Muscle of leg (tissue), 11 donors: ENCODE measurements around the gene OR7D4. TPM values are rescaled to one million over a fixed set of nuclear protein-coding genes. Genes with fewer than 3 reads are reported as not detected.

Source experiments
- DNase-seq: peaks from one replicate; pipeline ENCODE4 v3.0.0; 2013
- H3K27ac ChIP-seq: one replicate; pipeline ENCODE4 v1.5.1; 2013; ENCODE audit warnings: mild to moderate bottlenecking, low read length, control low read depth
- H3K27me3 ChIP-seq: one replicate; pipeline ENCODE4 v1.6.1; 2013; ENCODE audit warnings: low read length; ENCODE audit not compliant: control insufficient read depth, insufficient read depth
- H3K36me3 ChIP-seq: one replicate; pipeline ENCODE4 v1.6.1; 2013; ENCODE audit warnings: low read length; ENCODE audit not compliant: control insufficient read depth, insufficient read depth
- H3K4me1 ChIP-seq: one replicate; pipeline ENCODE4 v1.6.1; 2013; ENCODE audit warnings: low read length; ENCODE audit not compliant: control insufficient read depth, insufficient read depth
- H3K4me3 ChIP-seq: one replicate; pipeline ENCODE4 v1.5.1; 2013; ENCODE audit warnings: low read length, control low read depth
- H3K9me3 ChIP-seq: replicated peaks from 2 replicates; pipeline ENCODE4 v1.6.1; 2013; ENCODE audit warnings: low read depth, low read length; ENCODE audit not compliant: control insufficient read depth
- WGBS: methylation state at CpG from one replicate; pipeline ENCODE4 v1.1.5; 2013; ENCODE audit warnings: missing lambda C conversion rate; ENCODE audit not compliant: insufficient coverage; 5-methylcytosine and 5-hydroxymethylcytosine counted together
- polyA plus RNA-seq, 8 donors: library from polyadenylated mRNA; unstranded; fragments of 120-200 nt; gene quantifications; one replicate each; pipeline versions ENCODE4 v1.2.1 to v1.2.3, GENCODE V29; 2013; ENCODE audit warnings: inconsistent platforms in 1 of 8, low replicate concordance in 1 of 8; ENCODE audit not compliant: insufficient read length in 8 of 8, insufficient read depth in 1 of 8
- total RNA-seq: library from RNA; stranded (reverse); fragments of 120-200 nt; gene quantifications from one replicate; pipeline ENCODE4 v1.2.4, GENCODE V29; 2013

OR7D4 gene
- total and polyA plus RNA-seq, 9 donors: 0.03 to 0.10 TPM; not detected in 7

DNA sequence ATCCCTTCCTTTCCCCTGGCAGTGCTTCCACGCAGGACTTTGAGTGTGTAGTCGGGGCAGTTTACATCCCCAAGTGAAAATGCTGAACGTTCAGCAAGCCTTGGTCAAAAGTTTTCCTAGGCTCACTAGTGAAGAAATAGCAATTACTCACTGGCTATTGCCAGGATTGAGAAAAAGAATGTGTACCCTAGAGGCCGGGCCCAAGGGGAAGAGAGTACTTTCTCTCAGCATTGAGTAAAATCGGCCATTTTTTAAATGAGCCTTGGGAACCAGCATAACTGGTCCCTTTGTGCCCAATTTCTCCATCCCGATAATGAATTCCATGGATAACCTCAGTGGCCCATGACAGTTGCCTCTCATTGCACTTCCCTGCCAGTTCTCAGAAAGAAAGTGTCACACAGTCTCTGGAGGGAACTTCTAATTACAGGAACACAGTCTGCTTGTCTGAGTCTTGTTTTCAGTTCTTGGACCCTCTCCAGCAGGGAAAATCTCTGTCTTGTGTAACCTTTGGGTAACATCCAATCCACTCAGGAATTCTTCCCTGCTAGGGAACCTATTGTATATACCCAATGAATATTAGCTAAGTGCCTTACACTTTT lies 47.9 kb downstream of the OR7D4 start:
- no peaks in the 10 kb centered on the region for H3K4me1 ChIP-seq
- no peaks in the 10 kb centered on the region for H3K27me3 ChIP-seq
- H3K4me3 ChIP-seq: no peak overlapping the region
- no peaks in the 10 kb centered on the region for H3K9me3 ChIP-seq
- peaks cover 1% of the 10 kb centered on the region for H3K36me3 ChIP-seq
- 70% methylated on average over 6 of the region's 6 CpGs for WGBS
- peak; percentile 7 for DNase-seq
- H3K27ac ChIP-seq: no peak overlapping the region

DNA sequence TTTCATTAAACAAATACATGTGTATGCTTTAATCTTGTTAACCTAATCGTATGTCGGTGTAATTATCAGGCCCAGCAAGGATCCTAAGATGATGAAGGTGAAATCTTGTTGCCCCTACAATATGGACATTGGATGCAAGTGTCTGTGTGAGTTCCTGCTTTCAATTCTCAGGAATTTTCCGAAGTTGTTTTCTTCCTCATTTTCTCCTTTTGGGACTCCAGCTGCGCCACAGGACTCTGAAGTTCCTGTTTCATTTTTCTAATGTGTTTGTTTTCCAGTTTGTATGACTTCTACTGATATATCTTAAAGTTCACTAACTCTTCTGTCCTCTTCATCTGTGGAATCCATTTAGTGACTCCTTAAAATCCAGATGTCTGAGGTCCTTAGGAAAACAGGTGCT lies 52.5 kb downstream of the OR7D4 start:
- WGBS: no CpG with 5 or more reads among the region's 4 CpGs
- Histone ChIP-seq H3K9me3 (peaks cover 18% of the 10 kb centered on the region), H3K4me1 (no peaks in the 10 kb centered on the region), H3K36me3 (peaks cover 34% of the 10 kb centered on the region), H3K27me3 (no peaks in the 10 kb centered on the region), H3K27ac (no peak overlapping the region), H3K4me3 (no peak overlapping the region)
- DNase-seq: peak; percentile 37

DNA sequence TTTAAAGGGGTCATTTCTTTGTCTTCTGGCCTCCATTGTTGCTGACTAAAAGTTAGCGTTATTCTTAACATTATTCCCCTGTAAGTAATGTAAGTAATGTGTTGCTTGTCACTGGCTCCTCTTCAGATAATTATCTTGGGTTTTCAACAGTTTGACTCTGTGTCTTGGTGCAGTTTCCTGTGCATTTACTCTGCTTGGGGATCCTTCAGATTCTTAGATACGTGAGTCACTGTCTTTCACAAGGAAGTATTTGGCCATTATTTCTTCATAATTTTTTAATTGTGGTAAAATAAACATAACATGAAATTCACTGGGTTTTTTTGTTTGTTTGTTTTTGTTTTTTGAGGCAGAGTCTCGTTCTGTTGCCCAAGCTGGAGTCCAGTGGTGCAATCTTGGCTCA lies 54.1 kb downstream of the OR7D4 start:
- WGBS: no CpG with 5 or more reads among the region's 3 CpGs
- Histone ChIP-seq H3K9me3 (peaks cover 34% of the 10 kb centered on the region), H3K27me3 (no peaks in the 10 kb centered on the region), H3K4me1 (no peaks in the 10 kb centered on the region), H3K36me3 (peaks cover 50% of the 10 kb centered on the region), H3K27ac (no peak overlapping the region), H3K4me3 (no peak overlapping the region)
- DNase-seq: no peak

DNA sequence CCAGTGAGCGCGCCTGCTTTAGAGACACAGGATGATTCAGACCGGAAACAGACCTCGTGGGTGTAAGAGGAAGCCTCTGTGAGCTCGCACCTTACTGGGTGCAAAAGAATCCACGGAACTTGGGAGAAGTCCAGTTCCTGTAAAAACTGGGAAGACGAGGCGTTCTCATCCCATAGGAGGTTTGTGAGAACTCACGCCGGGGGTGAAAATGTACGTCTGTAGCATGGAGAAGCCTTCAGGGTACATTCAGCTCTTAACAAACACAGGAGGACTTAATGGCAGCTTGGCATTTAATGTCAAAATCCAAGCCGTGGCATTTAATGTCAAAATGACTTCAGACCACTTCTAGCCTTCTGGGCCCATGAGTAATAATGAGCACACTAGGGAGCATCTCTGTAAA lies 58.0 kb downstream of the OR7D4 start:
- DNase-seq: no peak
- 96% methylated on average over 12 of the region's 12 CpGs for WGBS
- H3K4me1 ChIP-seq: no peaks in the 10 kb centered on the region
- peaks cover 64% of the 10 kb centered on the region for H3K9me3 ChIP-seq
- no peak overlapping the region for H3K4me3 ChIP-seq
- peaks cover 85% of the 10 kb centered on the region for H3K36me3 ChIP-seq
- H3K27ac ChIP-seq: no peak overlapping the region
- no peaks in the 10 kb centered on the region for H3K27me3 ChIP-seq

Other genes starting within 250 kb of the OR7D4 start
- gene MUC16, start 209.2 kb downstream of the OR7D4 start, total RNA-seq: not detected
- under 1 TPM in 4 of 8 donors, not detected in 4; 0.04 to 0.30 (median 0.17) TPM for gene MUC16, start 209.2 kb downstream of the OR7D4 start, polyA plus RNA-seq
- not detected for gene OR1M1, start 132.5 kb downstream of the OR7D4 start, total RNA-seq
- under 1 TPM in 2 of 8 donors, not detected in 6; 0.04 to 0.07 TPM for gene OR1M1, start 132.5 kb downstream of the OR7D4 start, polyA plus RNA-seq
- gene OR7G2, start 112.1 kb downstream of the OR7D4 start, total RNA-seq: not detected
- under 1 TPM in 4 of 8 donors, not detected in 4; 0.04 to 0.14 (median 0.07) TPM for gene OR7G2, start 112.1 kb downstream of the OR7D4 start, polyA plus RNA-seq
- not detected for gene OR7G1, start 103.8 kb downstream of the OR7D4 start, total RNA-seq
- not detected for gene OR7G1, start 103.8 kb downstream of the OR7D4 start, polyA plus RNA-seq
- gene OR7G3, start 92.6 kb downstream of the OR7D4 start, total RNA-seq: not detected
- not detected for gene OR7G3, start 92.6 kb downstream of the OR7D4 start, polyA plus RNA-seq
- 22.9 TPM for gene ZNF317, start 79.2 kb downstream of the OR7D4 start, total RNA-seq
- 10 to 100 TPM; 18.2 to 23.6 (median 19.0) TPM for gene ZNF317, start 79.2 kb downstream of the OR7D4 start, polyA plus RNA-seq
- gene OR7D2, start 40.6 kb downstream of the OR7D4 start, total RNA-seq: under 0.01 TPM
- under 1 TPM in 7 of 8 donors, not detected in 1; 0.04 to 0.18 (median 0.08) TPM for gene OR7D2, start 40.6 kb downstream of the OR7D4 start, polyA plus RNA-seq
- gene OR7E24, start 31.3 kb upstream of the OR7D4 start, total RNA-seq: not detected
- gene OR7E24, start 31.3 kb upstream of the OR7D4 start, polyA plus RNA-seq: not detected
- gene ZNF699, start 90.2 kb upstream of the OR7D4 start, total RNA-seq: 5.2 TPM
- gene ZNF699, start 90.2 kb upstream of the OR7D4 start, polyA plus RNA-seq: 1 to 10 TPM; 1.7 to 4.7 (median 3.6) TPM
- gene ZNF559, start 104.6 kb upstream of the OR7D4 start, total RNA-seq: 29.3 TPM
- 10 to 100 TPM; 20.8 to 31.8 (median 25.8) TPM for gene ZNF559, start 104.6 kb upstream of the OR7D4 start, polyA plus RNA-seq
- 5.6 TPM for gene ZNF177, start 143.4 kb upstream of the OR7D4 start, total RNA-seq
- gene ZNF177, start 143.4 kb upstream of the OR7D4 start, polyA plus RNA-seq: 1 to 10 TPM; 2.9 to 6.7 (median 5.1) TPM
- 15.3 TPM for gene ZNF266, start 216.0 kb upstream of the OR7D4 start, total RNA-seq
- 10 to 100 TPM; 10.6 to 30.7 (median 21.1) TPM for gene ZNF266, start 216.0 kb upstream of the OR7D4 start, polyA plus RNA-seq